T-helper 17 cell (primary cell): Measurements from ENCODE around the gene COG4. TPM values are rescaled to one million over a fixed set of nuclear protein-coding genes. Genes with fewer than 3 reads are reported as not detected.

Experiments used
- ATAC-seq: fragments of 150-1000 bp; cut with Tn5 transposase; 2 replicates; pipeline ENCODE4 v1.10.0; 2021; ENCODE audit warnings: mild to moderate bottlenecking, moderate library complexity
- DNase-seq, 3 donors: peaks; one replicate each; pipeline versions ENCODE4 v3.0.0 to v3.0.0-alpha.2; 2020 to 2021
- H3K9me3 ChIP-seq: one replicate; pipeline ENCODE4 v1.7.0; 2013; ENCODE audit warnings: low read length, mild to moderate bottlenecking; ENCODE audit not compliant: control insufficient read depth, poor library complexity, severe bottlenecking
- H3K27ac Mint-ChIP-seq: one replicate; pipeline ENCODE4 v1.8.0; 2022; ENCODE audit warnings: mild to moderate bottlenecking, moderate library complexity, mixed read lengths
- H3K27me3 Mint-ChIP-seq: one replicate; pipeline ENCODE4 v1.8.0; 2022; ENCODE audit warnings: mixed read lengths
- H3K36me3 Mint-ChIP-seq: one replicate; pipeline ENCODE4 v1.8.0; 2022; ENCODE audit warnings: low read depth, mixed read lengths
- H3K4me1 Mint-ChIP-seq: one replicate; pipeline ENCODE4 v1.8.0; 2022; ENCODE audit warnings: mild to moderate bottlenecking, mixed read lengths
- H3K4me3 Mint-ChIP-seq: one replicate; pipeline ENCODE4 v1.8.0; 2022; ENCODE audit warnings: mild to moderate bottlenecking, moderate library complexity, mixed read lengths
- total RNA-seq, 4 donors: library from RNA in 2 of 4; stranded (reverse) in 2 of 4; gene quantifications; one replicate each; pipeline ENCODE4 v1.2.3 and lab custom pipeline; 2022 to 2026

The COG4 gene
- total RNA-seq, 2 donors from 2014 or later, result 26.3 to 54.0 TPM

DNA sequence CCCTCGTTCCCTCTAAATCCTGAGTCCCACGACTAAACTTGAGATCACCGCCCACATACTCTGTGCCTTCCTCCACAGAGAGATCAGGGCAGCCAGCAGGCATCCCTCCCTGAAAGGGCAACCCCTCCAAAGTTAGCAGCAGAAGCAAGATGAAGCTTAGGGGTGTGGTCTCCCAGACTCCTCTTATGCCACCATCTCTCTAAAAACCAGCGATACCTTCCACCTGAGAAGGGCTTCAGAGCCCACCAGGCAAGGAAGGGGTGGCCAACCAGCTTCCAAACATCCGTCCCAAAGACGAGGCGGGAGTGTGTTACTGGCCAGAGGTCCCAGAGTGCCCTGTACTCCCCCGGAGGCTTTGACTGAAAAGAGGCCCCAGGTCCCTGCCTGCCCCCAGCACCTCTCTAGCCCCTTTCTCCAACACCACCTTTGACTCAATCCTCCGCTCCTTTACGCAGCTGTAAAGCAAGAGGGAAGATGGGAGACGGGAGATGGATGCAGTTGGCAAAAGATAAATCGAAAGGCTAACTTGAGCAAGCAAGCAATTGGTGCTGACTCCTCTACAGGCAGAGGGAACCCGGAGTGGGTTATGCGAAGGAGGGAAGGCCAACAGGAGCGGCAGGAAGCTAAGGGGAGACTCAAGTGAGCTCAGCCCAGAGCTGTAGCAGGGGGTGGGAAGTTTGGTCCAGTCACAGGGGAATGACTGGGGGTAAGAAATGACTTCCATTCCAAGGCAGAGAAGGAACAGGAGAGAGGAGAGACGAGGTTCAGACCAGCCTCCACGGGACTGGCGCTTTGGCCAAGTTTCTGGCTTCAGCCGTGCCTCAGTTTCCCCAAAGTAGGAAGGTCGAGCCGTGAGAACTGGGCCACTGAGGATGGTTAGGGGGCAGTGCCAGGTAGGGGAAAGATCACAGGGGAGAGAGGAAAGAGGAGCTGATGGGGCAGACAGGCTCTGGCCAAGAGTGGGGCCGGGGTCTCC lies 85.5 kb downstream of the COG4 start:
- no peaks in the 10 kb centered on the region for H3K9me3 ChIP-seq
- H3K36me3 Mint-ChIP-seq, result peaks cover 5% of the 10 kb centered on the region
- H3K27me3 Mint-ChIP-seq, result no peaks in the 10 kb centered on the region
- peaks cover 32% of the 10 kb centered on the region for H3K4me1 Mint-ChIP-seq
- peak overlapping the region; percentile 99 for H3K4me3 Mint-ChIP-seq
- peak overlapping the region; percentile 94 for H3K27ac Mint-ChIP-seq
- no peak for ATAC-seq
- DNase-seq, result no peak

DNA sequence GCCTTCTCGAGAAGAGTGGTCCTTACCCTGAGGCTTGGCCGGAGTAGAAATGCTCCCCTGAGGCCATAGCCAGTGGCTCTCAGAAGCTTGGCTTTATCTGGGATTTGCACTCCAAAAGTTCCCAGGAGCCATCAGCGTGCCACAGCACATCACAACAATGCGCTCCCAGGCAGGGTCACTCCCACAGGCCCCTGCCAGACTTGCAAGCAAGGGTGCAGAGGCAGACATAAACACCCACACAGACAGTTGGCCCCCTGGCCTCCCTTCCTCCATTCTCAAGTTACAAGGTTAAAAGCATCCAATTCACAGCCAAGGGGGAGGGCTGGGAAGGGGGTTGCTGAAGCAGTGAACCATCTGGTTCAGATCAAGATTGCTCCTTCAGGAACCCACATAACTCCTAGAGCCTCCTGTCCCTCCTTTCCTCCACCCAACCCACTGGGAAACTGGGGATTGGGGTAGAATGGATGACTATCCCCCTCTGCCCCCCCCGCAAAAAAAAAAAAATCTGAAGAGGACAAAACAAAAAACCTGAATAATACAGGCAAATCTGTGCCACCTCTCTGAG lies 86.3 kb downstream of the COG4 start:
- peaks cover 5% of the 10 kb centered on the region for H3K36me3 Mint-ChIP-seq
- peak overlapping the region; percentile 99 for H3K4me3 Mint-ChIP-seq
- DNase-seq (no peak), ATAC-seq (no peak)
- H3K27me3 Mint-ChIP-seq, result no peaks in the 10 kb centered on the region
- H3K4me1 Mint-ChIP-seq, result peaks cover 34% of the 10 kb centered on the region
- peak overlapping the region; percentile 94 for H3K27ac Mint-ChIP-seq
- H3K9me3 ChIP-seq, result no peaks in the 10 kb centered on the region

DNA sequence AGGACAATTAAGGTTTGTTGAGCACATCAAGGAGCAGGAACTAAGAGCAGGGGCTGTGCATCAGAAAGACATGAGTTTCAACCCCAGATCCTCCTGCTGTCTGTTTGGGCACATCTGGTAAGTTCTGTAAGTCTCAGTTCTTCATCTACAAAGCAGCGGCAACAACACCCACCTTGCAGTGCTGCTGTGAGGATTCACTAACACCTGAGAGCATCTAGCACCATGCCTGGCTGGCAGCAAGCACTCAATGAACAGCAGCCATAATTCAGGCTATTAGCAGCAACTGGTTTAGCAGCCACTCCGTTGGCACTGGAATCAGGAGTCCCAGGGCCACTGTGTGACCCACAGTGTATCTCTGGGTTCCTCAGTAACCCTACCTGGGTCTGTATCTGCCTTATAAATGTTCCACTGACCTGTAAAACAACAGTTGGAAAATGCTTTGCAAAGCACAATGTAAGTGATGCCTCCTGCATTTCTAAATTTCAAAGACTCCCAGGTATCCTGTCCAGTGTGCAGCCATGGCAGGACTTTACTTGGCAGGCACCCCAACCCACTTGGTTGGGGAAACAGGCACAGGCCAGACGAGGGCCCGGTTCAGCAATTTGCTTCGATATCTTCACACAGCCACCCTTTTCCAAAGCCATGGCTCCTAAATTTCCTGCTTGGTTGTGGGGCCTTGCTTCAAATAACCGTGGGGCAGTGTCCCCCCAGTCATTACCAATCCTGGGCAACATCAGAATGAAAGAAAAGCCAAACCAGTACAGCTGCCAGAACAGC lies 88.7 kb downstream of the COG4 start:
- no peaks in the 10 kb centered on the region for H3K27me3 Mint-ChIP-seq
- peaks cover 45% of the 10 kb centered on the region for H3K4me1 Mint-ChIP-seq
- no peak overlapping the region for H3K4me3 Mint-ChIP-seq
- H3K36me3 Mint-ChIP-seq, result peaks cover 5% of the 10 kb centered on the region
- no peak overlapping the region for H3K27ac Mint-ChIP-seq
- DNase-seq (no peak), ATAC-seq (no peak)
- no peaks in the 10 kb centered on the region for H3K9me3 ChIP-seq

DNA sequence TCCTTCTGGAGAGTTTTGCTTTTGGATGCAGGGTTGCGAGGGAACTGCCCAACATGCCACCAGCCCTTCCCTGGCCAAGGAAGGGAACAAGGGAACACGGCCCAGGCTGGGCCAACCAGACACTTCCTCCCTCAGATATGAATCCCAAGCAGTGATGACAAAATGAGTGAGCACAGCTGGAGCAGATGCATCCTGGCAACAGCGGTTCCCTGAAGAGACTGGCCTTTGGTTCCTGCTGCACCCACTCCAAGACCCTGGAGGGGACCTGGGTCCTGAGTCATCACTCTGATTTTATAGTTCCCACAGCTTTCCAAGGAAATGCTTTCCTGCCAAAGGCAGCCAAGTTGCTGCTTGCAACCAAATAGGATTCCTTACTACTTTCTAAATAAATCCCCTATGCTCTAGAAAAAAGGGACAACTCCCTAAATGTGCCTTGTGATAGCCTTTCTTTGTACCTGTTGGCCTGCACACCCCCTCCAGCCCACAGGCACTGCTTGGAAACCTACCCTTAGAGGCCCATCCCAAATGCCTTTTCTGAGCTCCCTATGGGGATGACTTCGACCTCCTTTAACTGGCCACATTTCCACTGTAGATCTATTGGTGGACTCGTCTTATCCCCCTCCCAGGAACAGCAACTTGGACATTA lies 89.8 kb downstream of the COG4 start:
- ATAC-seq, result no peak
- Mint-ChIP-seq H3K36me3 (peaks cover 5% of the 10 kb centered on the region), H3K27ac (no peak overlapping the region), H3K4me1 (peaks cover 47% of the 10 kb centered on the region), H3K4me3 (no peak overlapping the region), H3K27me3 (no peaks in the 10 kb centered on the region)
- no peak for DNase-seq
- H3K9me3 ChIP-seq, result no peaks in the 10 kb centered on the region

DNA sequence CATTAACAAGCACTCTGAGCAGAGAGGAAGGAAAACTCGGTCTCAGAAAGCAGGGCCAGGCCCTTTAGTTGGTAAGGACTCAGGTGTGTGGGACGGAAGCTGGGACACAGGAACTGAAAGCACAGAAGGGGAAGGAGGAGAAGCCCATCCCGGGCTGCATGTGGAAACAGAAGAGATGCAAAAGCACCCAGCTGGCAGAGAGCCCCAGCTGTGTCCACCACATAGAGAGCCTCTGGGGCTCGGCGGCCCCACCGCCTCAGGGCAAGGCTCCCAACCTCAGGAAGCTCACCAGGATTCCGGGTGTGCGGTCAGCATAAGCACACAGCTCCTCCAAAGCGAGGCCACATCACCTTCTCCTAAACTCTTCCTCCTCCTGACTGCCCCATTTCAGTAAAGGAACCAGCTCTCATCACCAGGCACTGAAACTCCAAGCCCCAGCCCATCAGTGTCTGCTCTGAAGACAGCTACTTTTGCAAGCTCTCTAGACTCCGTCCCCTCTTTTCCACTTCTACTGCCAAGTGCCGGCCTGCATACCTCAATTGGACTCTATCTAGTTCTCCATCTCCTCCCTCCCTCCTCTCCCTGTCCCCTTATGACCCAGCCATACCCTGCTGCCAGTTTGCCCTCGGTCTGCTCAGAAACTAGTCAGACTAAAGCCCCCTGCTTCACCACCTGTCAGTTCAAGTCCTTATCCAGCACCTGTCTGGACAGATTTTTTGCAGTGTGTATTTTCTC lies 90.5 kb downstream of the COG4 start:
- Mint-ChIP-seq H3K27me3 (no peaks in the 10 kb centered on the region), H3K4me1 (peaks cover 46% of the 10 kb centered on the region), H3K36me3 (peaks cover 2% of the 10 kb centered on the region), H3K4me3 (no peak overlapping the region), H3K27ac (no peak overlapping the region)
- ATAC-seq (no peak), DNase-seq (no peak)
- H3K9me3 ChIP-seq, result no peaks in the 10 kb centered on the region

DNA sequence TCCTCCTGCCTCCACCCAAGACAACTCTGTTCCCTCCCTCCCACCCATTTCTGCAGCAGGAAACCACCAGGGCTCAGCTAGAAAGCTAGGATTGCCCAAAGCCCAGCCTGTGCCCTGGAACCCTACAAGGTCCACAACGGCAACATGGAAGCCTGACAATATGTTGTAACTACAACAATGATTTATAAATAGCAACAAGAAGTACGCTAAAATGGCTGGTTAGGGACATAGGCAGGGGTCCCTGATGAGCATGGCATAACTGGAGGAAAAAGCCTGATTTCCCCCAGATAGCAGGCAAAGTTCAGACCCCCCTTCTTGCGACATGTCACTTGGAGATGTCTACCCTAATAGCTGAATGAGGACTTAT lies 91.0 kb downstream of the COG4 start:
- H3K4me3 Mint-ChIP-seq, result no peak overlapping the region
- no peak for ATAC-seq

DNA sequence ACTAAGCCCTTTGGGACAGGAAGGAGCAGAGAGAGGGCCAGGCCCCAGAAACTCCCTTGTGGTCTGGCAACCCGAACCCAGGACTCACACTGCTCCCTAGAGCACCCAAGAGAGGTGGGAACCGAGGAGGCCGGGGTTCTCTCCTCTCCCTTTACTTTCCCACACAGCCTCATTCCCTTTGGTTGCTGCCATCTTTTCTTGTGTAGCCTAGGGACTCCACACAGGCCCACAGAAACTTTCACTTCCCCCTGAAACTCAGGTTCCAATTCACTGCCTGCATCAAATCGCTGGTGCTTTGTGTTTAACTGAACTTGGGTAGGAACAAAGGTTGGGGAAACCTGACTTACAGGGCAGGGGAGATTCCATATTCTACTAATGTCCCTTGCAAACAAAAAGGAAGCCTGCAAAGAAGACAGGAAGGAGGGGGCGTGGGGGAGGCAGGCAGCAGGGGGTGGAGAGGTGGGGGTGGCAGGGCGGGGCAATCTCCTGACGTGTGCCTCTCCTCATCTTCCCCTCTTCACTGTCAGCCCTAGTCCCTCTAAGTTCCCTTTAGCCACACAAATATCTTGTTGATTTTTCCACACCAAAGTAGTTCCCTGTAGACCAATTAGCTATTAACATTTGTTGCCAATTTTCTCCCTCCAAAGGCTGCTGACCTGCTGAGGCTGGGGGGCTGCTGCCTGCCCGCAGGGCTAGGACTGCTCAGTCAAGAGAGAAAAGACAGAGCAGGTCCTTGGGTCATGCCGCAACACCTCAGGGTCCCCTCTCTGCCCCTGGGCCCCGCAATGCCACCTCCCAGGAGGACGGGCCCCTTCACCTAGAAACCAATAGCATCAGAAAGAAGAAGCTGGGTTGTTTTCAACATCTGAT lies 92.5 kb downstream of the COG4 start:
- Mint-ChIP-seq H3K27ac (peak overlapping the region; percentile 91), H3K36me3 (peaks cover 3% of the 10 kb centered on the region), H3K27me3 (no peaks in the 10 kb centered on the region), H3K4me1 (peaks cover 36% of the 10 kb centered on the region), H3K4me3 (peak overlapping the region; percentile 83)
- ATAC-seq, result peak; percentile 91
- peak in 2 of 3 donors; percentile 40 to 50 for DNase-seq
- no peaks in the 10 kb centered on the region for H3K9me3 ChIP-seq

More for the DNA sequence above, 91.0 kb downstream of the COG4 start:
- no peaks in the 10 kb centered on the region for H3K9me3 ChIP-seq
- DNase-seq, result no peak
- Mint-ChIP-seq H3K27me3 (no peaks in the 10 kb centered on the region), H3K27ac (no peak overlapping the region), H3K4me1 (peaks cover 45% of the 10 kb centered on the region), H3K36me3 (peaks cover 3% of the 10 kb centered on the region)

Other genes starting within 250 kb of the COG4 start
- gene AARS1, start 234.0 kb downstream of the COG4 start, total RNA-seq, result 10 to 100 TPM; 14.7 to 20.6 TPM
- gene DDX19B, start 224.4 kb downstream of the COG4 start, total RNA-seq, result 10 to 100 TPM; 28.7 to 31.2 TPM
- 10 to 100 TPM; 49.3 to 51.8 TPM for gene DDX19A, start 176.7 kb downstream of the COG4 start, total RNA-seq
- gene ST3GAL2, start 84.5 kb downstream of the COG4 start, total RNA-seq, result 10 to 100 TPM; 11.8 to 14.4 TPM
- 10 to 100 TPM; 27.1 to 27.7 TPM for gene FCSK, start 69.0 kb downstream of the COG4 start, total RNA-seq
- gene SF3B3, start 262 bp upstream of the COG4 start, total RNA-seq, result 100 to 1,000 TPM; 163 to 182 TPM
- gene IL34, start 123.0 kb upstream of the COG4 start, total RNA-seq, result under 1 TPM in 1 of 2 donors, not detected in 1; 0.34 TPM
- gene MTSS2, start 162.5 kb upstream of the COG4 start, total RNA-seq, result 1 to 10 TPM; 4.4 to 6.9 TPM